ENCODE data around the gene NWD2.

DNA sequence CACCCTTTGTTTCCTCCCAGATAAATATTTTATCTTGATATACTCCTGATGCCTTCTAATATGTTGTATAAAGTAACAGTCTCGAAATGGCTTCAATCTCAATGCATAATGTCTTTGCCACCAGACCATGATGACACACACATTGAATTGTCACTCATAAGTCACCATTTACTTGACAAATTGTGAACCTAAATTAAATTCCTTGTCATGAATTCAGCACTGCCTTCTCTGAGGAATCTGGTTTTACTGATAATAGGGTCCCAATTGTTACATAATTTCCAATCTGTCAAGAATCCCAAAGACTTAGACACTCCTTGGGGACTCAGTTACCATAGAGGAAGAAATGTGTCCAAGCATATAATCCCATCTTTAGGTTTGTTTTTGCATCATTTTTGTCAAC lies 82.3 kb downstream of the NWD2 start:
- TF ChIP-seq, protein P1, sequence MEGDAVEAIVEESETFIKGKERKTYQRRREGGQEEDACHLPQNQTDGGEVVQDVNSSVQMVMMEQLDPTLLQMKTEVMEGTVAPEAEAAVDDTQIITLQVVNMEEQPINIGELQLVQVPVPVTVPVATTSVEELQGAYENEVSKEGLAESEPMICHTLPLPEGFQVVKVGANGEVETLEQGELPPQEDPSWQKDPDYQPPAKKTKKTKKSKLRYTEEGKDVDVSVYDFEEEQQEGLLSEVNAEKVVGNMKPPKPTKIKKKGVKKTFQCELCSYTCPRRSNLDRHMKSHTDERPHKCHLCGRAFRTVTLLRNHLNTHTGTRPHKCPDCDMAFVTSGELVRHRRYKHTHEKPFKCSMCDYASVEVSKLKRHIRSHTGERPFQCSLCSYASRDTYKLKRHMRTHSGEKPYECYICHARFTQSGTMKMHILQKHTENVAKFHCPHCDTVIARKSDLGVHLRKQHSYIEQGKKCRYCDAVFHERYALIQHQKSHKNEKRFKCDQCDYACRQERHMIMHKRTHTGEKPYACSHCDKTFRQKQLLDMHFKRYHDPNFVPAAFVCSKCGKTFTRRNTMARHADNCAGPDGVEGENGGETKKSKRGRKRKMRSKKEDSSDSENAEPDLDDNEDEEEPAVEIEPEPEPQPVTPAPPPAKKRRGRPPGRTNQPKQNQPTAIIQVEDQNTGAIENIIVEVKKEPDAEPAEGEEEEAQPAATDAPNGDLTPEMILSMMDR (tag by site-specific recombination; IDR thresholded peaks at IDR 0.05) = no peak
- TF ChIP-seq, protein P2, sequence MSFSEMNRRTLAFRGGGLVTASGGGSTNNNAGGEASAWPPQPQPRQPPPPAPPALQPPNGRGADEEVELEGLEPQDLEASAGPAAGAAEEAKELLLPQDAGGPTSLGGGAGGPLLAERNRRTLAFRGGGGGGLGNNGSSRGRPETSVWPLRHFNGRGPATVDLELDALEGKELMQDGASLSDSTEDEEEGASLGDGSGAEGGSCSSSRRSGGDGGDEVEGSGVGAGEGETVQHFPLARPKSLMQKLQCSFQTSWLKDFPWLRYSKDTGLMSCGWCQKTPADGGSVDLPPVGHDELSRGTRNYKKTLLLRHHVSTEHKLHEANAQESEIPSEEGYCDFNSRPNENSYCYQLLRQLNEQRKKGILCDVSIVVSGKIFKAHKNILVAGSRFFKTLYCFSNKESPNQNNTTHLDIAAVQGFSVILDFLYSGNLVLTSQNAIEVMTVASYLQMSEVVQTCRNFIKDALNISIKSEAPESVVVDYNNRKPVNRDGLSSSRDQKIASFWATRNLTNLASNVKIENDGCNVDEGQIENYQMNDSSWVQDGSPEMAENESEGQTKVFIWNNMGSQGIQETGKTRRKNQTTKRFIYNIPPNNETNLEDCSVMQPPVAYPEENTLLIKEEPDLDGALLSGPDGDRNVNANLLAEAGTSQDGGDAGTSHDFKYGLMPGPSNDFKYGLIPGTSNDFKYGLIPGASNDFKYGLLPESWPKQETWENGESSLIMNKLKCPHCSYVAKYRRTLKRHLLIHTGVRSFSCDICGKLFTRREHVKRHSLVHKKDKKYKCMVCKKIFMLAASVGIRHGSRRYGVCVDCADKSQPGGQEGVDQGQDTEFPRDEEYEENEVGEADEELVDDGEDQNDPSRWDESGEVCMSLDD (tag by site-specific recombination; IDR thresholded peaks at IDR 0.05) = no peak
- TF ChIP-seq, protein P3, sequence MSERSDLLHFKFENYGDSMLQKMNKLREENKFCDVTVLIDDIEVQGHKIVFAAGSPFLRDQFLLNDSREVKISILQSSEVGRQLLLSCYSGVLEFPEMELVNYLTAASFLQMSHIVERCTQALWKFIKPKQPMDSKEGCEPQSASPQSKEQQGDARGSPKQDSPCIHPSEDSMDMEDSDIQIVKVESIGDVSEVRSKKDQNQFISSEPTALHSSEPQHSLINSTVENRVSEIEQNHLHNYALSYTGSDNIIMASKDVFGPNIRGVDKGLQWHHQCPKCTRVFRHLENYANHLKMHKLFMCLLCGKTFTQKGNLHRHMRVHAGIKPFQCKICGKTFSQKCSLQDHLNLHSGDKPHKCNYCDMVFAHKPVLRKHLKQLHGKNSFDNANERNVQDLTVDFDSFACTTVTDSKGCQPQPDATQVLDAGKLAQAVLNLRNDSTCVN (tag by site-specific recombination; optimal IDR thresholded peaks at IDR 0.05) = no peak
- TF ChIP-seq, protein P4, sequence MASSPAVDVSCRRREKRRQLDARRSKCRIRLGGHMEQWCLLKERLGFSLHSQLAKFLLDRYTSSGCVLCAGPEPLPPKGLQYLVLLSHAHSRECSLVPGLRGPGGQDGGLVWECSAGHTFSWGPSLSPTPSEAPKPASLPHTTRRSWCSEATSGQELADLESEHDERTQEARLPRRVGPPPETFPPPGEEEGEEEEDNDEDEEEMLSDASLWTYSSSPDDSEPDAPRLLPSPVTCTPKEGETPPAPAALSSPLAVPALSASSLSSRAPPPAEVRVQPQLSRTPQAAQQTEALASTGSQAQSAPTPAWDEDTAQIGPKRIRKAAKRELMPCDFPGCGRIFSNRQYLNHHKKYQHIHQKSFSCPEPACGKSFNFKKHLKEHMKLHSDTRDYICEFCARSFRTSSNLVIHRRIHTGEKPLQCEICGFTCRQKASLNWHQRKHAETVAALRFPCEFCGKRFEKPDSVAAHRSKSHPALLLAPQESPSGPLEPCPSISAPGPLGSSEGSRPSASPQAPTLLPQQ (tag by site-specific recombination; IDR thresholded peaks at IDR 0.05) = no peak
- TF ChIP-seq ZNF629 (tag by site-specific recombination; IDR thresholded peaks at IDR 0.05) (no peak), ZBTB1 (tag by site-specific recombination; IDR thresholded peaks at IDR 0.05) (no peak), ZBTB7A (tag by site-specific recombination; IDR thresholded peaks at IDR 0.05; ENCODE audit: low read depth) (no peak), ZBTB17 (tag by site-specific recombination; IDR thresholded peaks at IDR 0.05) (no peak), ZNF10 (tag by site-specific recombination; IDR thresholded peaks at IDR 0.05) (no peak), ZNF670 (tag by site-specific recombination; IDR thresholded peaks at IDR 0.05; ENCODE audit: low read depth) (no peak), ZNF776 (tag by site-specific recombination; IDR thresholded peaks at IDR 0.05; ENCODE audit: borderline replicate concordance) (no peak)
- TF ChIP-seq, protein P5, sequence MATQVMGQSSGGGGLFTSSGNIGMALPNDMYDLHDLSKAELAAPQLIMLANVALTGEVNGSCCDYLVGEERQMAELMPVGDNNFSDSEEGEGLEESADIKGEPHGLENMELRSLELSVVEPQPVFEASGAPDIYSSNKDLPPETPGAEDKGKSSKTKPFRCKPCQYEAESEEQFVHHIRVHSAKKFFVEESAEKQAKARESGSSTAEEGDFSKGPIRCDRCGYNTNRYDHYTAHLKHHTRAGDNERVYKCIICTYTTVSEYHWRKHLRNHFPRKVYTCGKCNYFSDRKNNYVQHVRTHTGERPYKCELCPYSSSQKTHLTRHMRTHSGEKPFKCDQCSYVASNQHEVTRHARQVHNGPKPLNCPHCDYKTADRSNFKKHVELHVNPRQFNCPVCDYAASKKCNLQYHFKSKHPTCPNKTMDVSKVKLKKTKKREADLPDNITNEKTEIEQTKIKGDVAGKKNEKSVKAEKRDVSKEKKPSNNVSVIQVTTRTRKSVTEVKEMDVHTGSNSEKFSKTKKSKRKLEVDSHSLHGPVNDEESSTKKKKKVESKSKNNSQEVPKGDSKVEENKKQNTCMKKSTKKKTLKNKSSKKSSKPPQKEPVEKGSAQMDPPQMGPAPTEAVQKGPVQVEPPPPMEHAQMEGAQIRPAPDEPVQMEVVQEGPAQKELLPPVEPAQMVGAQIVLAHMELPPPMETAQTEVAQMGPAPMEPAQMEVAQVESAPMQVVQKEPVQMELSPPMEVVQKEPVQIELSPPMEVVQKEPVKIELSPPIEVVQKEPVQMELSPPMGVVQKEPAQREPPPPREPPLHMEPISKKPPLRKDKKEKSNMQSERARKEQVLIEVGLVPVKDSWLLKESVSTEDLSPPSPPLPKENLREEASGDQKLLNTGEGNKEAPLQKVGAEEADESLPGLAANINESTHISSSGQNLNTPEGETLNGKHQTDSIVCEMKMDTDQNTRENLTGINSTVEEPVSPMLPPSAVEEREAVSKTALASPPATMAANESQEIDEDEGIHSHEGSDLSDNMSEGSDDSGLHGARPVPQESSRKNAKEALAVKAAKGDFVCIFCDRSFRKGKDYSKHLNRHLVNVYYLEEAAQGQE (tag by site-specific recombination; IDR thresholded peaks at IDR 0.05) = no peak
